ENCODE data around the gene TIPARP. TPM values are rescaled to one million over a fixed set of nuclear protein-coding genes. Genes with fewer than 3 reads are reported as not detected.
A peak's percentile ranks its signal among the peaks of the same experiment; 100 is the strongest.

TIPARP gene
- 46.1 and 74.7 TPM in 2 replicates for total RNA-seq (2014; rRNA removed; shearing (Covaris generic); ENCODE audit: low replicate concordance)

- peak within 1 kb of the TSS; percentile 85 for H3K4me3 ChIP-seq
- no peaks in the 10 kb centered on the region for H3K27me3 ChIP-seq
- DNase-seq, result peak; percentile 98
- no peaks in the 10 kb centered on the region for H3K9me3 ChIP-seq
- H3K36me3 ChIP-seq, result peaks cover 21% of the 10 kb centered on the region
These were observed at the start of gene TIPARP for GRCh38 chr3:156674046-156674910. Gene TIPARP, plus strand, starts transcription at chr3:156674590. Its CDS starts 3,108 bp downstream, at chr3:156677698.

- no peak for DNase-seq
- Histone ChIP-seq H3K9me3 (no peaks in the 10 kb centered on the region), H3K4me3 (no peak overlapping the region), H3K27me3 (no peaks in the 10 kb centered on the region), H3K36me3 (no peaks in the 10 kb centered on the region)
These were observed 48.3 kb upstream of the TIPARP start for GRCh38 chr3:156626104-156626503.

GRCh38 chr3:156627946-156628569 is 46.3 kb upstream of the TIPARP start:
- Histone ChIP-seq H3K9me3 (no peaks in the 10 kb centered on the region), H3K36me3 (no peaks in the 10 kb centered on the region), H3K27me3 (no peaks in the 10 kb centered on the region), H3K4me3 (no peak overlapping the region)
- DNase-seq, result no peak

- H3K4me3 ChIP-seq, result no peak overlapping the region
- H3K36me3 ChIP-seq, result no peaks in the 10 kb centered on the region
- DNase-seq, result no peak
- no peaks in the 10 kb centered on the region for H3K27me3 ChIP-seq
- H3K9me3 ChIP-seq, result no peaks in the 10 kb centered on the region
These were observed 45.4 kb upstream of the TIPARP start for GRCh38 chr3:156628836-156629618.

GRCh38 chr3:156630081-156630772 is 44.2 kb upstream of the TIPARP start:
- Histone ChIP-seq H3K36me3 (no peaks in the 10 kb centered on the region), H3K9me3 (no peaks in the 10 kb centered on the region), H3K27me3 (no peaks in the 10 kb centered on the region), H3K4me3 (no peak overlapping the region)
- no peak for DNase-seq

GRCh38 chr3:156630773-156631093 is 43.7 kb upstream of the TIPARP start:
- DNase-seq, result peak; percentile 9
- no peaks in the 10 kb centered on the region for H3K9me3 ChIP-seq
- H3K36me3 ChIP-seq, result no peaks in the 10 kb centered on the region
- no peak overlapping the region for H3K4me3 ChIP-seq
- no peaks in the 10 kb centered on the region for H3K27me3 ChIP-seq

GRCh38 chr3:156631323-156631722 is 43.1 kb upstream of the TIPARP start:
- no peak overlapping the region for H3K4me3 ChIP-seq
- H3K9me3 ChIP-seq, result no peaks in the 10 kb centered on the region
- DNase-seq, result no peak
- H3K36me3 ChIP-seq, result no peaks in the 10 kb centered on the region
- H3K27me3 ChIP-seq, result no peaks in the 10 kb centered on the region

GRCh38 chr3:156632601-156633000 is 41.8 kb upstream of the TIPARP start:
- no peaks in the 10 kb centered on the region for H3K27me3 ChIP-seq
- H3K4me3 ChIP-seq, result no peak overlapping the region
- H3K36me3 ChIP-seq, result no peaks in the 10 kb centered on the region
- H3K9me3 ChIP-seq, result no peaks in the 10 kb centered on the region
- no peak for DNase-seq

- peak; percentile 39 for DNase-seq
- no peaks in the 10 kb centered on the region for H3K9me3 ChIP-seq
- no peaks in the 10 kb centered on the region for H3K36me3 ChIP-seq
- H3K4me3 ChIP-seq, result no peak overlapping the region
- no peaks in the 10 kb centered on the region for H3K27me3 ChIP-seq
These were observed 41.1 kb upstream of the TIPARP start for GRCh38 chr3:156633335-156633734.

GRCh38 chr3:156635034-156635433 is 39.4 kb upstream of the TIPARP start:
- H3K36me3 ChIP-seq, result no peaks in the 10 kb centered on the region
- DNase-seq, result no peak
- H3K27me3 ChIP-seq, result no peaks in the 10 kb centered on the region
- no peak overlapping the region for H3K4me3 ChIP-seq
- H3K9me3 ChIP-seq, result no peaks in the 10 kb centered on the region

- DNase-seq, result no peak
- Histone ChIP-seq H3K36me3 (no peaks in the 10 kb centered on the region), H3K9me3 (no peaks in the 10 kb centered on the region), H3K4me3 (no peak overlapping the region), H3K27me3 (0 out of 2 replicates have a peak, but pooled peaks cover 2% of the 10 kb centered on the region)
These were observed 38.4 kb upstream of the TIPARP start for GRCh38 chr3:156635973-156636372.

- H3K4me3 ChIP-seq, result no peak overlapping the region
- DNase-seq, result no peak
- 0 out of 2 replicates have a peak, but pooled peaks cover 2% of the 10 kb centered on the region for H3K27me3 ChIP-seq
- H3K36me3 ChIP-seq, result no peaks in the 10 kb centered on the region
- no peaks in the 10 kb centered on the region for H3K9me3 ChIP-seq
These were observed 36.8 kb upstream of the TIPARP start for GRCh38 chr3:156637480-156638022.

- no peak overlapping the region for H3K4me3 ChIP-seq
- 0 out of 2 replicates have a peak, but pooled peaks cover 2% of the 10 kb centered on the region for H3K27me3 ChIP-seq
- H3K36me3 ChIP-seq, result no peaks in the 10 kb centered on the region
- H3K9me3 ChIP-seq, result no peaks in the 10 kb centered on the region
- DNase-seq, result no peak
These were observed 36.1 kb upstream of the TIPARP start for GRCh38 chr3:156638271-156638670.

- peaks cover 10% of the 10 kb centered on the region; the same call in 1 of the 2 replicates for H3K27me3 ChIP-seq
- H3K36me3 ChIP-seq, result no peaks in the 10 kb centered on the region
- no peak for DNase-seq
- H3K9me3 ChIP-seq, result no peaks in the 10 kb centered on the region
- no peak overlapping the region for H3K4me3 ChIP-seq
These were observed 34.9 kb upstream of the TIPARP start for GRCh38 chr3:156639414-156640023.

GRCh38 chr3:156641618-156641975 is 32.8 kb upstream of the TIPARP start:
- peaks cover 14% of the 10 kb centered on the region; the same call in 1 of the 2 replicates for H3K27me3 ChIP-seq
- H3K9me3 ChIP-seq, result no peaks in the 10 kb centered on the region
- no peaks in the 10 kb centered on the region for H3K36me3 ChIP-seq
- DNase-seq, result no peak
- H3K4me3 ChIP-seq, result no peak overlapping the region

All from MG63 (cell line).